Measurements from ENCODE around the gene ABTB2. TPM values are rescaled to one million over a fixed set of nuclear protein-coding genes. Genes with fewer than 3 reads are reported as not detected.

The ABTB2 gene
- total RNA-seq, 4 donors from 2014 or later: 3.4 to 6.2 (median 4.2) TPM

DNA sequence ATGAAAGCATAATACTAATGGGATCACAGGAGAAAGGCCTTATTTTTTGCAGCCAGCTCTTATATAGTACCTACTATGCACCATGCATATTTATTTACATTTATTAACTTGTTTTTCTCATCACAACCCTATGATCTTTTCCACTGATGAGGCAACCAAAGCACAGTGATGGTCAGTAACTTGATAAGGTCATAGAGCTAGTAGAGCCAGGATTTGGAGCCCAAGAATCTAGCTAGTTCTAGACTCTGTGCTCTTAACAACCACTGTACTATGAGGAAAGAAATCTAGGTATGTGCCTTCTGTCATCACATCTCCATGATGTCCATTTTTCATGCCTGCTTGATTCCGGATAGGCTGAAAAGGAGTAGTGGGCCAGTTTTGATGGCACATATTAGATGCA lies 24.0 kb upstream of the ABTB2 start:
- no peak for TF ChIP-seq CTCF (IDR thresholded peaks at IDR 0.05)
- no peak for DNase-seq (ENCODE audit: low spot score)
- no peak for ATAC-seq (ENCODE audit: low FRiP score)

DNA sequence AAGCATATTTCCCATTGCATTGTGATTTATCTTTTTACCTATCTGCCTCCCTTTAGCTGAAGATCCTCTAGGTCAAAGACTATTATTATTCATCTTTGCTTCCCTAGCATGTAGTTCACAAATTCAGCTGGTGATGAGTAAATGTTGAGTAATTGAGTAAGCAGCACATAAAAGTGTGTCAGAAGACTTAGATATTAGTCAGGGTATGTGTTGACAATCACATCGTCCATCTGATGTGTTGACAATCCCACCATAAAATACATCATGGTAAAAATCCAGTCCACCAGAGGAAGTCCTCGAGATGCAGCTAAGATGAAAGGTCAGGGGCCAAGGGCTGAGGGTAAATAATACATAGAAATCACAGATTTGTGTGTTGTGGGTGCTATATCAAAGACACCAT lies 22.9 kb upstream of the ABTB2 start:
- DNase-seq (ENCODE audit: low spot score) (no peak), ATAC-seq (ENCODE audit: low FRiP score) (no peak)
- TF ChIP-seq CTCF (IDR thresholded peaks at IDR 0.05): no peak

DNA sequence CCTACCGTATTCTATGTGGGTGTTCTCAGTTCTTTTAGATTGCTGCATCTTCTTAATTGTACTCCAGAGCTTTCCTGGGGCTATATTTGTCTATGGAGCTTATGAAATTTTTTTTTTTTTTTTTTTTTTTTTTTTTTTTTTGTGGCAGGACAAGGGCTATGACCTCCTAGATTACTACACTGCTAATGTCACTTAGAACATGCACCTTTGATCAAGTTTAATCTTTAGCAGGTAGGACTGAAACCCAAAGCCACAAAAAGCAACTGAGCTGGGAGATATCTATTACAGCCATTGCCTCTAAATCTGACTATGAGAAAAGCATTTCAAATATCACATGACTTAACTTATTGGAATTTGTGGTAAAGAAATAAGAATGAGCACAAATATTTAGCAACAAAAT lies 21.7 kb upstream of the ABTB2 start:
- no peak for ATAC-seq (ENCODE audit: low FRiP score)
- DNase-seq (ENCODE audit: low spot score): no peak
- no peak for TF ChIP-seq CTCF (IDR thresholded peaks at IDR 0.05)

GRCh38 chr11:34379079-34379478 lies 21.3 kb upstream of the ABTB2 start:
- DNase-seq (ENCODE audit: low spot score) (no peak), ATAC-seq (ENCODE audit: low FRiP score) (no peak)
- TF ChIP-seq CTCF (IDR thresholded peaks at IDR 0.05): no peak

- TF ChIP-seq CTCF (IDR thresholded peaks at IDR 0.05): no peak
- ATAC-seq (ENCODE audit: low FRiP score): no peak
- no peak for DNase-seq (ENCODE audit: low spot score)
These were observed 15.9 kb upstream of the ABTB2 start for GRCh38 chr11:34373727-34374126.

DNA sequence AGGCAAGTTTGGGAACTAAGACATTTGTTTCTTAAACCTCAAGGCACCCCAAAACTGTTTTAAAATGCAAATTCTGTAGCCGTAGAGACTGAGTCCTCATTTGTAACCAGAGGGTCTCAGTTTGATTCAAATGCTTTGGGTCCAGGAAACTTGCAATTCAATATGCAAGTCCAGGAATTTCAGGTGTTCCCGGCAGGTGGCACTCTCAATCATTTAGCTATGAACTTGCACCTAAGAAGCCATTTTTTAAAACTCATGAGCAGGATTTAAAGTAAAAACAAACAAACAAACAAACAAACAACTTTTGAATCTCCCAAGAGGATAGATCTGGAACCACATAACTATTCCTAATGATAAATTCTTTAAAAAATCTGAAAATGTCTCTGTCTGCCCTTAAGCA lies 8.7 kb upstream of the ABTB2 start:
- ATAC-seq (ENCODE audit: low FRiP score): no peak
- DNase-seq (ENCODE audit: low spot score): no peak
- TF ChIP-seq CTCF (IDR thresholded peaks at IDR 0.05): no peak

DNA sequence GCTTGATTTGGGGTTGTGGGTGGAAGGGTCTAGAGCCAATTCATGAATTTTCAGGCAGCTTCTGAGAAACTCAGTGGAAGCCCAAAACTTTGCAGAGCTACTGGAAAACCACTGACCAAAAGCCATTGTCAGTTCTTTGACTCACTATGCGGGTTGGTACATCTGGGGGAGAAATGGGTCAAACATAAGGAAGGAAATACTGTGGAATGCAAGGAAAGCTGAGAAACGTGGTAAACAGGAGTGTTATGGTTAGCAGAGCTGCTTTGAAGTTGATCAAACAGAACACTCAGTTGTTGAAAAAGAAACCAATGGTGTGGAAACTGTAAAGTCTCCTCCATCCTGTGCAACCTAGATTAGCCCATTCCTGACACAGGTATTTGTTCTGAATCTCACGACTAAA lies 6.3 kb upstream of the ABTB2 start:
- TF ChIP-seq CTCF (IDR thresholded peaks at IDR 0.05): no peak
- no peak for DNase-seq (ENCODE audit: low spot score)
- no peak for ATAC-seq (ENCODE audit: low FRiP score)
